Naive thymus-derived CD4-positive, alpha-beta T cell (primary cell): Measurements from ENCODE around the gene OR6V1. TPM values are rescaled to one million over a fixed set of nuclear protein-coding genes. Genes with fewer than 3 reads are reported as not detected.

Experiments
- ATAC-seq: fragments of 150-1000 bp; cut with Tn5 transposase; 2 replicates; pipeline ENCODE4 v1.10.0; 2021; ENCODE audit warnings: mild to moderate bottlenecking, moderate library complexity
- CTCF ChIA-PET: fragments of 350-600 bp; sonication (Branson Sonifier 250); formaldehyde crosslinking; loops from one replicate; lab custom pipeline; 2021; ENCODE audit warnings: antibody characterized with exemption; lab: Charles Lee
- POLR2A ChIA-PET: fragments of 350-600 bp; sonication (Branson Sonifier 250); formaldehyde crosslinking; loops from one replicate; lab custom pipeline; 2021; ENCODE audit warnings: antibody characterized with exemption, inconsistent platforms; lab: Charles Lee
- DNase-seq, 9 donors: peaks; one replicate each; pipeline versions ENCODE4 v3.0.0 to v3.0.0-alpha.2; 2020 to 2022; ENCODE audit warnings: mixed read lengths in 1 of 9
- H3K27ac ChIP-seq: one replicate; pipeline ENCODE4 v1.7.0; 2013; ENCODE audit warnings: mild to moderate bottlenecking, low read depth, low read length, moderate library complexity
- H3K27me3 ChIP-seq, 2 donors: one replicate each; pipeline ENCODE4 v1.7.0; 2013; ENCODE audit warnings: low read length in 2 of 2, mild to moderate bottlenecking in 2 of 2, moderate library complexity in 2 of 2; ENCODE audit not compliant: control insufficient read depth in 2 of 2, insufficient read depth in 2 of 2
- H3K36me3 ChIP-seq, 3 experiments: 1 replicate in 2 of 3; 2 replicates in 1 of 3; pipeline ENCODE4 v1.7.0; 2013; ENCODE audit warnings: low read length in 3 of 3, mild to moderate bottlenecking in 3 of 3, moderate library complexity in 1 of 3; ENCODE audit not compliant: insufficient read depth in 3 of 3, control insufficient read depth in 2 of 3
- H3K4me1 ChIP-seq, 2 donors: one replicate each; pipeline ENCODE4 v1.7.0; 2013; ENCODE audit warnings: low read length in 2 of 2, mild to moderate bottlenecking in 2 of 2, moderate library complexity in 1 of 2; ENCODE audit not compliant: control insufficient read depth in 2 of 2, insufficient read depth in 2 of 2
- H3K4me3 ChIP-seq: 2 replicates; pipeline ENCODE4 v1.7.0; 2013; ENCODE audit warnings: mild to moderate bottlenecking, low read length
- H3K9me3 ChIP-seq, 3 experiments: 1 replicate in 2 of 3; 2 replicates in 1 of 3; pipeline ENCODE4 v1.7.0; 2013; ENCODE audit warnings: low read length in 3 of 3; ENCODE audit not compliant: control insufficient read depth in 2 of 3
- H3K27ac Mint-ChIP-seq, 9 donors: one replicate each; pipeline ENCODE4 v1.8.0; 2020 to 2022; ENCODE audit warnings: mixed read lengths in 9 of 9, mild to moderate bottlenecking in 8 of 9, moderate library complexity in 5 of 9, inconsistent platforms in 2 of 9
- H3K27me3 Mint-ChIP-seq, 5 donors: one replicate each; pipeline ENCODE4 v1.8.0; 2021 to 2022; ENCODE audit warnings: mixed read lengths in 5 of 5, mild to moderate bottlenecking in 1 of 5
- H3K36me3 Mint-ChIP-seq, 5 donors: one replicate each; pipeline ENCODE4 v1.8.0; 2020 to 2022; ENCODE audit warnings: mixed read lengths in 5 of 5, mild to moderate bottlenecking in 3 of 5, inconsistent platforms in 1 of 5
- H3K4me1 Mint-ChIP-seq, 7 donors: one replicate each; pipeline ENCODE4 v1.8.0; 2020 to 2022; ENCODE audit warnings: mixed read lengths in 7 of 7, mild to moderate bottlenecking in 3 of 7, inconsistent platforms in 1 of 7
- H3K4me3 Mint-ChIP-seq, 10 donors: one replicate each; pipeline ENCODE4 v1.8.0; 2020 to 2022; ENCODE audit warnings: mild to moderate bottlenecking in 10 of 10, mixed read lengths in 10 of 10, moderate library complexity in 6 of 10, inconsistent platforms in 2 of 10
- H3K9me3 Mint-ChIP-seq, 11 donors: one replicate each; pipeline ENCODE4 v1.8.0; 2020 to 2022; ENCODE audit warnings: mixed read lengths in 11 of 11, mild to moderate bottlenecking in 4 of 11, inconsistent platforms in 1 of 11, moderate library complexity in 1 of 11
- intact Hi-C, 2 donors: fragments of 100-400 bp; cut with micrococcal nuclease; formaldehyde crosslinking; loops; one replicate each; pipeline ENCODE4 v1.15.1; 2023
- polyA plus RNA-seq, 2 donors: library from polyadenylated mRNA; unstranded; fragments of 300-500 nt; fragmentation: Illumina TruSeq; gene quantifications; one replicate each; pipeline ENCODE4 v1.2.3, GENCODE V29; 2021
- total RNA-seq, 6 experiments: library from RNA in 5 of 6; stranded (reverse) in 5 of 6; gene quantifications; 1 replicate in 5 of 6; 2 replicates in 1 of 6; pipeline ENCODE4 v1.2.3 and lab custom pipeline; 2021 to 2026

Gene OR6V1
- total RNA-seq (not detected), polyA plus RNA-seq (not detected), total RNA-seq (lab: John Stamatoyannopoulos, UW) (not detected)

DNA sequence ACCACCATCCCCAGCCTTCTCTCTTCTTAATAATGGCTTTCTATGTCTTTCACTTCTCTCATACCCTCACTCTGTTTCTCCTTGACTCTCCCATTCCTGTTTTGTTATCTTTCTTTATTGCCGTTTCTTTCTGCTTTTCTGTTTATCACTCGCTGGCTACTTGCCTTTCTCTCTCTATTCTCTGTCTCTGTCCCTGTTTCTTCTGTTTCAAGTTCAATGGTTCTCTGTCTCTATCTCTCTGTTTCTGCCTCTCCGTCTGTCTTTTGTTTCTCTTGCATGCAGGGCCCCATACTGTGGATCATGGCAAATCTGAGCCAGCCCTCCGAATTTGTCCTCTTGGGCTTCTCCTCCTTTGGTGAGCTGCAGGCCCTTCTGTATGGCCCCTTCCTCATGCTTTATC lies at the start of gene OR6V1:
OR6V1 (plus strand) TSS at position 301 of the 400 bp plus-strand sequence; CDS start at position 301, 0 bp downstream.
- no peak within 1 kb of the TSS for H3K27ac Mint-ChIP-seq
- H3K4me3 Mint-ChIP-seq: no peak within 1 kb of the TSS
- no peaks in the 10 kb centered on the region for H3K4me1 ChIP-seq
- H3K27me3 Mint-ChIP-seq: peaks cover 0 to 18% (median 2%) of the 10 kb centered on the region in 5 donors
- H3K27ac ChIP-seq: no peak within 1 kb of the TSS
- no peaks in the 10 kb centered on the region for H3K27me3 ChIP-seq
- peaks cover 0 to 2% (median 0%) of the 10 kb centered on the region in 11 donors for H3K9me3 Mint-ChIP-seq
- H3K9me3 ChIP-seq: no peaks in the 10 kb centered on the region
- H3K36me3 Mint-ChIP-seq: no peaks in the 10 kb centered on the region
- H3K4me1 Mint-ChIP-seq: peaks cover 0 to 3% (median 0%) of the 10 kb centered on the region in 7 donors
- ChIA-PET POLR2A (no interaction called here), CTCF (interaction anchor here (0.7 kb wide), 1 partner anchor 123 kb away, joined by 3 read pairs; no protein-coding TSS in a partner anchor)
- H3K36me3 ChIP-seq: no peaks in the 10 kb centered on the region
- DNase-seq (no peak), ATAC-seq (no peak)
- intact Hi-C loops: no loop called here
- no peak within 1 kb of the TSS for H3K4me3 ChIP-seq

GRCh38 chr7:143002898-143003297 lies 49.2 kb upstream of the OR6V1 start:
- Mint-ChIP-seq H3K36me3 (peaks cover 0 to 2% (median 0%) of the 10 kb centered on the region in 5 donors), H3K4me1 (peaks cover 5 to 11% (median 8%) of the 10 kb centered on the region in 7 donors), H3K27me3 (peaks cover 0 to 24% (median 0%) of the 10 kb centered on the region in 5 donors), H3K4me3 (peak overlapping the region; percentile 62 to 91 (median 86)), H3K9me3 (peaks cover 0 to 8% (median 0%) of the 10 kb centered on the region in 11 donors), H3K27ac (peak overlapping the region in 2 of 9 donors; percentile 26 to 82)
- DNase-seq: no peak
- H3K4me1 ChIP-seq: no peaks in the 10 kb centered on the region
- ChIA-PET CTCF (interaction anchor here (0.6 to 6.8 kb wide), 18 partner anchors 9 to 1027 kb away, joined by 3 to 57 read pairs (median 6); partner anchors contain the start of gene EPHB6), POLR2A (interaction anchor here (0.9 to 1.6 kb wide), 4 partner anchors 189 to 564 kb away, joined by 3 to 4 read pairs (median 4); no protein-coding TSS in a partner anchor)
- no peak for ATAC-seq
- no peaks in the 10 kb centered on the region for H3K27me3 ChIP-seq
- H3K27ac ChIP-seq: no peak overlapping the region
- peak overlapping the region; percentile 30 for H3K4me3 ChIP-seq
- intact Hi-C loops: loop anchor here (1.0 to 10.0 kb wide), 22 partner anchors 121 to 1026 kb away; no protein-coding TSS in a partner anchor
- H3K36me3 ChIP-seq: no peaks in the 10 kb centered on the region
- H3K9me3 ChIP-seq: no peaks in the 10 kb centered on the region

DNA sequence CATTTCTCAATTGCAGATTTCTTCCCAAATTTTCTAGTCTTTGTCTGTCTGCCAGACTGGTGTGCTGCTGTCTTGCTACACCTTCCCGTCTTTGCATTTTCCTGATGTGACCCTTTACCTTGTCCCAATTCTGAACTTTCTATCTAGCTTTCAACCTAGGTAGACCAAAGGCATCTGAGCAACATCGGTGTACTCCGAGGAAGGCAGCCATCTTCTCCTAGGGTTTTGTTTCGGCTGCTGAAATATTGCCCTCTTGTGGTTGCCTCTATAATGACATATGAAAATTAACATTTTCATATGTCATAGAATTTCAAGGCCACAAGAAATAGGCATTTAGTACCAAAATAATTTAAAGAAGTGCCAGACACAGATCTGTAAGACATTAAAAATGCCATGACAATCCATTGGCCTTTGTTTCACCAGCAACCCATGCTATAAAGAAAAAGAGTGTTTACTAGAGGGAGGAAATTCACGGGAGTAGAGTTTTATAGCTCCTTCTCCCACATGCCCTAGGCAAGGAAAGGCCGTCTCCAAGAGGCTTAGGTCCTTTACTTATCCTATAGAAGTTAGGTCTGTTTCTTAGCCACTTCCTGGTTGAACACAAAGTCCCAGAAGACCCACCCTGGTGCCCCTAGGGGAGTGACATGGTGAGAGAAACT lies 48.6 kb upstream of the OR6V1 start:
- Mint-ChIP-seq H3K4me3 (peak overlapping the region; percentile 62 to 91 (median 86)), H3K27me3 (peaks cover 0 to 26% (median 0%) of the 10 kb centered on the region in 5 donors), H3K9me3 (peaks cover 0 to 8% (median 0%) of the 10 kb centered on the region in 11 donors), H3K4me1 (peaks cover 5 to 14% (median 8%) of the 10 kb centered on the region in 7 donors), H3K36me3 (peaks cover 0 to 2% (median 0%) of the 10 kb centered on the region in 5 donors), H3K27ac (peak overlapping the region in 4 of 9 donors; percentile 26 to 83 (median 56))
- H3K4me1 ChIP-seq: no peaks in the 10 kb centered on the region
- no peaks in the 10 kb centered on the region for H3K9me3 ChIP-seq
- ChIA-PET POLR2A (interaction anchor here (0.9 to 1.6 kb wide), 4 partner anchors 190 to 565 kb away, joined by 3 to 4 read pairs (median 4); no protein-coding TSS in a partner anchor), CTCF (interaction anchor here (0.5 to 6.8 kb wide), 21 partner anchors 8 to 1028 kb away, joined by 3 to 57 read pairs (median 5); partner anchors contain the start of gene EPHB6)
- intact Hi-C loops: loop anchor here (1.0 to 10.0 kb wide), 21 partner anchors 121 to 1026 kb away; no protein-coding TSS in a partner anchor
- H3K4me3 ChIP-seq: peak overlapping the region; percentile 30
- H3K27ac ChIP-seq: no peak overlapping the region
- no peaks in the 10 kb centered on the region for H3K36me3 ChIP-seq
- H3K27me3 ChIP-seq: no peaks in the 10 kb centered on the region
- ATAC-seq (peak; percentile 85), DNase-seq (peak in 7 of 9 donors; percentile 43 to 74 (median 67))

DNA sequence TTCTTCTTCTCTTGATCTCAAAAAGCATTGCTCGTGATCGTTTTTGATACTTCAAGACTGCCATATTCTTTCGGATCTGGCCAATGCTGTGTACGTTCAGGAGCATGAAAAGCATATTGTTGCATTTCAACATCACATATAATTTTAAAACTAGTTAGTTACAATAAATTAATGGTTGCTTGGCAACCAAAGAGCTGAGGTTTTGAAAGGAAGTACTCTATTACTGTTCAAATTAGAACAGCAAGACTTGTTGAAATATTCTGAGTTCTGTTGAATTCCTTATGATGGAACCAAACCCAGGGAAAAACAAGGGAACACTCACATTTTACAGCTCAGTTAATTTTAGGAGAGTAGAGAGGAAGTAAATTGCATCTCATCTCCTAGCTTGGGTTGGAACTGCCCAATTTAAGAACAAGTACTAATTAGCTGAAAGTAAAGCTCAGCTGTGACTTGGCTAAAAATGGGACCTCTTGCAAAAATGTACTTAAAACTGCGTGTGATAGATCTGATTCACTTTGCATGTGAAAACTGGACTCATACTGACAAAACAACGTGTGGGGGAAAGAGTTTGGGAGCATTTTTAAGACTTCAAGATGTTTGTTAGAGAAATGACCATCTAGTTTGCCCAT lies 46.4 kb upstream of the OR6V1 start:
- DNase-seq (no peak), ATAC-seq (no peak)
- Mint-ChIP-seq H3K27ac (no peak overlapping the region), H3K9me3 (peaks cover 0 to 8% (median 0%) of the 10 kb centered on the region in 11 donors), H3K36me3 (peaks cover 0 to 2% (median 0%) of the 10 kb centered on the region in 5 donors), H3K4me3 (no peak overlapping the region), H3K4me1 (peaks cover 5 to 14% (median 8%) of the 10 kb centered on the region in 7 donors), H3K27me3 (peaks cover 0 to 23% (median 0%) of the 10 kb centered on the region in 5 donors)
- ChIA-PET CTCF (interaction anchor here (0.6 to 6.8 kb wide), 10 partner anchors 11 to 682 kb away, joined by 3 to 57 read pairs (median 5); partner anchors contain the start of gene EPHB6), POLR2A (no interaction called here)
- Histone ChIP-seq H3K4me3 (no peak overlapping the region), H3K9me3 (no peaks in the 10 kb centered on the region), H3K27me3 (no peaks in the 10 kb centered on the region), H3K36me3 (no peaks in the 10 kb centered on the region), H3K4me1 (no peaks in the 10 kb centered on the region), H3K27ac (no peak overlapping the region)
- intact Hi-C loops: loop anchor here (5.0 to 10.0 kb wide), 5 partner anchors 302 to 621 kb away; partner anchors contain the start of gene EPHA1 (in 1 of the 2)

- no peak overlapping the region for H3K4me3 Mint-ChIP-seq
- Histone ChIP-seq H3K4me3 (no peak overlapping the region), H3K27me3 (no peaks in the 10 kb centered on the region), H3K36me3 (no peaks in the 10 kb centered on the region), H3K27ac (no peak overlapping the region), H3K4me1 (no peaks in the 10 kb centered on the region), H3K9me3 (no peaks in the 10 kb centered on the region)
- DNase-seq: peak; percentile 57 to 85 (median 75)
- ChIA-PET POLR2A (interaction anchor here (1.1 kb wide), 1 partner anchor 204 kb away, joined by 3 read pairs; no protein-coding TSS in a partner anchor), CTCF (interaction anchor here (0.6 to 3.1 kb wide), 10 partner anchors 10 to 894 kb away, joined by 3 to 35 read pairs (median 5); no protein-coding TSS in a partner anchor)
- H3K36me3 Mint-ChIP-seq: peaks cover 0 to 1% (median 0%) of the 10 kb centered on the region in 5 donors
- H3K27ac Mint-ChIP-seq: peak overlapping the region in 1 of 9 donors; percentile 56
- peaks cover 0 to 24% (median 4%) of the 10 kb centered on the region in 5 donors for H3K27me3 Mint-ChIP-seq
- peaks cover 3 to 8% (median 5%) of the 10 kb centered on the region in 7 donors for H3K4me1 Mint-ChIP-seq
- intact Hi-C loops: loop anchor here (1.0 to 10.0 kb wide), 8 partner anchors 154 to 623 kb away; partner anchors contain the start of gene EPHA1 (in 1 of the 2)
- ATAC-seq: peak; percentile 98
- peaks cover 0 to 2% (median 0%) of the 10 kb centered on the region in 11 donors for H3K9me3 Mint-ChIP-seq
Observed at GRCh38 chr7:143008007-143008901, 43.9 kb upstream of the OR6V1 start.
